ENCODE data around the gene ZNF629. TPM values are rescaled to one million over a fixed set of nuclear protein-coding genes. Genes with fewer than 3 reads are reported as not detected.

ZNF629 gene
- total RNA-seq, 4 donors from 2014 or later = 6.6 to 13.4 (median 9.0) TPM

GRCh38 chr16:30793508-30794069 lies 6.6 kb upstream of the ZNF629 start:
- no peak for TF ChIP-seq CTCF (IDR thresholded peaks at IDR 0.05; ENCODE audit: low read depth)

- no peak for TF ChIP-seq CTCF (IDR thresholded peaks at IDR 0.05; ENCODE audit: low read depth)
These were observed 791 bp upstream of the ZNF629 start for GRCh38 chr16:30787613-30788378.

- TF ChIP-seq CTCF (IDR thresholded peaks at IDR 0.05; ENCODE audit: low read depth) = no peak
These were observed 680 bp downstream of the ZNF629 start for GRCh38 chr16:30786115-30786935.

GRCh38 chr16:30785126-30786106 lies 1.6 kb downstream of the ZNF629 start:
- no peak for TF ChIP-seq CTCF (IDR thresholded peaks at IDR 0.05; ENCODE audit: low read depth)

GRCh38 chr16:30784215-30784614 lies 2.8 kb downstream of the ZNF629 start:
- no peak for TF ChIP-seq CTCF (IDR thresholded peaks at IDR 0.05; ENCODE audit: low read depth)

GRCh38 chr16:30783280-30784109 lies 3.5 kb downstream of the ZNF629 start:
- TF ChIP-seq CTCF (IDR thresholded peaks at IDR 0.05; ENCODE audit: low read depth) = no peak

All from subcutaneous adipose tissue (tissue), 4 donors.